Small intestine (tissue), 7 donors: ENCODE results near the gene TOB1. TPM values are rescaled to one million over a fixed set of nuclear protein-coding genes. Genes with fewer than 3 reads are reported as not detected.

Source experiments
- DNase-seq, 2 donors: peaks; one replicate each; pipeline versions ENCODE4 v3.0.0 to v3.0.0-alpha.2; 2013
- FAIRE-seq: peaks from 2 replicates; lab custom pipeline; 2012; peaks lifted over from hg19 to GRCh38; lab: Jason Lieb, UNC
- H3K27ac ChIP-seq, 3 donors: one replicate each; pipeline ENCODE4 v1.5.1; 2013; ENCODE audit warnings: low read length in 2 of 3, mild to moderate bottlenecking in 2 of 3, control low read depth in 1 of 3, inconsistent platforms in 1 of 3, low read depth in 1 of 3, moderate library complexity in 1 of 3
- H3K27me3 ChIP-seq, 3 donors: one replicate each; pipeline ENCODE4 v1.6.1; 2013; ENCODE audit warnings: low read length in 3 of 3, inconsistent platforms in 1 of 3; ENCODE audit not compliant: control insufficient read depth in 3 of 3, insufficient read depth in 3 of 3
- H3K36me3 ChIP-seq, 3 donors: one replicate each; pipeline ENCODE4 v1.6.1; 2013; ENCODE audit warnings: low read length in 3 of 3, inconsistent platforms in 1 of 3, low read depth in 1 of 3, mild to moderate bottlenecking in 1 of 3, moderate library complexity in 1 of 3; ENCODE audit not compliant: control insufficient read depth in 3 of 3, insufficient read depth in 2 of 3
- H3K4me1 ChIP-seq, 3 donors: one replicate each; pipeline ENCODE4 v1.6.1; 2013; ENCODE audit warnings: low read length in 2 of 3, inconsistent platforms in 1 of 3, low read depth in 1 of 3, mild to moderate bottlenecking in 1 of 3, moderate library complexity in 1 of 3; ENCODE audit not compliant: control insufficient read depth in 3 of 3, insufficient read depth in 2 of 3
- H3K4me3 ChIP-seq, 3 donors: one replicate each; pipeline ENCODE4 v1.5.1; 2013; ENCODE audit warnings: low read length in 3 of 3, control low read depth in 1 of 3, inconsistent platforms in 1 of 3, low read depth in 1 of 3, mild to moderate bottlenecking in 1 of 3, moderate library complexity in 1 of 3
- H3K9me3 ChIP-seq, 2 donors: one replicate each; pipeline ENCODE4 v1.6.1; 2013; ENCODE audit warnings: low read depth in 1 of 2, low read length in 1 of 2; ENCODE audit not compliant: control insufficient read depth in 2 of 2, insufficient read depth in 1 of 2
- WGBS, 3 donors: extraction: QIAGEN DNeasy Blood & Tissue Kit; methylation state at CpG; one replicate each; pipeline ENCODE4 v1.1.7; 2013; 5-methylcytosine and 5-hydroxymethylcytosine counted together
- polyA plus RNA-seq, 4 donors: library from polyadenylated mRNA; stranded (reverse) in 3 of 4; unstranded in 1 of 4; fragments of 200-250 nt in 3 of 4; fragments of 120-200 nt in 1 of 4; gene quantifications; one replicate each; pipeline versions ENCODE4 v1.2.1 to v1.2.3, GENCODE V29; 2013
- donor health status: healthy with polysubstance abuse.
- donor health status: control.
- donor health status: control.
- donor health status: Bipolar disorder and iron deficiency.
- donor health status: healthy.

TOB1 gene
- polyA plus RNA-seq, 4 donors, result 24.6 to 118 (median 38.2) TPM

GRCh38 chr17:50831471-50831928 lies 34.7 kb downstream of the TOB1 start:
- Histone ChIP-seq H3K4me3 (no peak overlapping the region), H3K4me1 (peaks cover 0 to 25% (median 0%) of the 10 kb centered on the region in 3 donors), H3K27ac (no peak overlapping the region), H3K9me3 (no peaks in the 10 kb centered on the region), H3K27me3 (peaks cover 0 to 20% (median 0%) of the 10 kb centered on the region in 3 donors), H3K36me3 (no peaks in the 10 kb centered on the region)
- DNase-seq (peak in 1 of 2 donors; percentile 28), FAIRE-seq (no peak)
- WGBS, 3 donors, result 56 to 71% (median 63%) methylated on average over 8 to 11 of the region's 11 CpGs

- Histone ChIP-seq H3K36me3 (no peaks in the 10 kb centered on the region), H3K9me3 (no peaks in the 10 kb centered on the region), H3K4me1 (peaks cover 0 to 25% (median 0%) of the 10 kb centered on the region in 3 donors), H3K27ac (no peak overlapping the region), H3K4me3 (no peak overlapping the region), H3K27me3 (peaks cover 0 to 20% (median 0%) of the 10 kb centered on the region in 3 donors)
- no peak for DNase-seq
- 81 to 90% (median 86%) methylated on average over 12 of the region's 12 CpGs for WGBS, 3 donors
- no peak for FAIRE-seq
Measured at GRCh38 chr17:50830994-50831393, 35.2 kb downstream of the TOB1 start.

GRCh38 chr17:50830352-50830751 lies 35.8 kb downstream of the TOB1 start:
- H3K9me3 ChIP-seq, result no peaks in the 10 kb centered on the region
- H3K4me1 ChIP-seq, result peaks cover 0 to 20% (median 0%) of the 10 kb centered on the region in 3 donors
- DNase-seq (no peak), FAIRE-seq (no peak)
- no peak overlapping the region for H3K4me3 ChIP-seq
- H3K27me3 ChIP-seq, result peaks cover 0 to 14% (median 0%) of the 10 kb centered on the region in 3 donors
- no peak overlapping the region for H3K27ac ChIP-seq
- 73 to 88% (median 74%) methylated on average over 5 of the region's 5 CpGs for WGBS, 3 donors
- no peaks in the 10 kb centered on the region for H3K36me3 ChIP-seq

- H3K9me3 ChIP-seq, result no peaks in the 10 kb centered on the region
- H3K36me3 ChIP-seq, result no peaks in the 10 kb centered on the region
- H3K27ac ChIP-seq, result no peak overlapping the region
- peaks cover 0 to 4% (median 0%) of the 10 kb centered on the region in 3 donors for H3K27me3 ChIP-seq
- DNase-seq (no peak), FAIRE-seq (no peak)
- no peak overlapping the region for H3K4me3 ChIP-seq
- H3K4me1 ChIP-seq, result peaks cover 0 to 10% (median 0%) of the 10 kb centered on the region in 3 donors
- WGBS, 3 donors, result 75 to 83% (median 79%) methylated on average over 6 of the region's 6 CpGs
Measured at GRCh38 chr17:50829332-50829731, 36.8 kb downstream of the TOB1 start.

GRCh38 chr17:50828508-50829170 lies 37.5 kb downstream of the TOB1 start:
- Histone ChIP-seq H3K27me3 (no peaks in the 10 kb centered on the region), H3K36me3 (no peaks in the 10 kb centered on the region), H3K27ac (peak overlapping the region in 1 of 3 donors; percentile 60), H3K4me1 (peaks cover 0 to 9% (median 0%) of the 10 kb centered on the region in 3 donors), H3K9me3 (no peaks in the 10 kb centered on the region), H3K4me3 (no peak overlapping the region)
- WGBS, 3 donors, result 73 to 91% (median 78%) methylated on average over 6 of the region's 6 CpGs
- no peak for FAIRE-seq
- DNase-seq, result no peak

GRCh38 chr17:50825188-50825587 lies 41.0 kb downstream of the TOB1 start:
- no peak overlapping the region for H3K27ac ChIP-seq
- FAIRE-seq, result no peak
- no peaks in the 10 kb centered on the region for H3K9me3 ChIP-seq

GRCh38 chr17:50824429-50824828 lies 41.7 kb downstream of the TOB1 start:
- 85 to 97% (median 93%) methylated on average over 2 of the region's 2 CpGs for WGBS, 3 donors
- Histone ChIP-seq H3K27me3 (peaks cover 0 to 2% (median 0%) of the 10 kb centered on the region in 3 donors), H3K4me3 (no peak overlapping the region), H3K9me3 (no peaks in the 10 kb centered on the region), H3K27ac (no peak overlapping the region), H3K36me3 (no peaks in the 10 kb centered on the region), H3K4me1 (no peaks in the 10 kb centered on the region)
- no peak for FAIRE-seq
- DNase-seq, result no peak

More at GRCh38 chr17:50825188-50825587, 41.0 kb downstream of the TOB1 start:
- Histone ChIP-seq H3K4me1 (no peaks in the 10 kb centered on the region), H3K36me3 (no peaks in the 10 kb centered on the region), H3K27me3 (peaks cover 0 to 2% (median 0%) of the 10 kb centered on the region in 3 donors), H3K4me3 (no peak overlapping the region)
- DNase-seq, result no peak

- FAIRE-seq, result no peak
Measured at GRCh38 chr17:50822550-50822949, 43.6 kb downstream of the TOB1 start.

More at GRCh38 chr17:50822550-50822949, 43.6 kb downstream of the TOB1 start:
- Histone ChIP-seq H3K4me3 (no peak overlapping the region), H3K4me1 (no peaks in the 10 kb centered on the region), H3K27ac (no peak overlapping the region), H3K36me3 (no peaks in the 10 kb centered on the region), H3K9me3 (no peaks in the 10 kb centered on the region), H3K27me3 (peaks cover 0 to 2% (median 0%) of the 10 kb centered on the region in 3 donors)
- DNase-seq, result no peak
- 85 to 95% (median 95%) methylated on average over 2 of the region's 2 CpGs for WGBS, 3 donors
